GM12872 (cell line): ENCODE results near the gene KCNH6.

Experiments
- TF ChIP-seq, protein P1 (sequence below): IDR thresholded peaks from 3 replicates; pipeline ENCODE4 v1.5.1; 2011; ENCODE audit warnings: low read depth, mild to moderate bottlenecking, low read length, moderate library complexity; ENCODE audit not compliant: insufficient read depth

Gene KCNH6

DNA sequence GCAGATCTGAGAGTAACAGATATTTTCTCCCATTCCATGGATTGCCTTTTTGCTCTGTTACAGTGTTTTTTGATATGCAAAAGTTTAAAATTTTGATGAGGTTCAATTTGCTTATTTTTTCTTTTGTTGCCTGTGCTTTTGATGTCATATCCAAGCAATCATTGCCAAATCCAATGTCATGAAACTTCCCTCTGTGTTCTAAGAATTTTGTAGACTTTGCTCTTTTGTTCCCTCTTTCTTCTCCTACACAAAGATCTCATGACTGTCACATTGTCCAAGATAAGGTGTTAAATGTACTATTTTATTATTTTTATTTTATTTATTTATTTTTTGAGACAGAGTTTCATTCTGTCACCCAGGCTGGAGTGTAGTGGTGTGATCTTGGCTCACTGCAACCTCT lies 18.9 kb upstream of the KCNH6 start:
- TF ChIP-seq, protein P1, sequence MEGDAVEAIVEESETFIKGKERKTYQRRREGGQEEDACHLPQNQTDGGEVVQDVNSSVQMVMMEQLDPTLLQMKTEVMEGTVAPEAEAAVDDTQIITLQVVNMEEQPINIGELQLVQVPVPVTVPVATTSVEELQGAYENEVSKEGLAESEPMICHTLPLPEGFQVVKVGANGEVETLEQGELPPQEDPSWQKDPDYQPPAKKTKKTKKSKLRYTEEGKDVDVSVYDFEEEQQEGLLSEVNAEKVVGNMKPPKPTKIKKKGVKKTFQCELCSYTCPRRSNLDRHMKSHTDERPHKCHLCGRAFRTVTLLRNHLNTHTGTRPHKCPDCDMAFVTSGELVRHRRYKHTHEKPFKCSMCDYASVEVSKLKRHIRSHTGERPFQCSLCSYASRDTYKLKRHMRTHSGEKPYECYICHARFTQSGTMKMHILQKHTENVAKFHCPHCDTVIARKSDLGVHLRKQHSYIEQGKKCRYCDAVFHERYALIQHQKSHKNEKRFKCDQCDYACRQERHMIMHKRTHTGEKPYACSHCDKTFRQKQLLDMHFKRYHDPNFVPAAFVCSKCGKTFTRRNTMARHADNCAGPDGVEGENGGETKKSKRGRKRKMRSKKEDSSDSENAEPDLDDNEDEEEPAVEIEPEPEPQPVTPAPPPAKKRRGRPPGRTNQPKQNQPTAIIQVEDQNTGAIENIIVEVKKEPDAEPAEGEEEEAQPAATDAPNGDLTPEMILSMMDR, result no peak

DNA sequence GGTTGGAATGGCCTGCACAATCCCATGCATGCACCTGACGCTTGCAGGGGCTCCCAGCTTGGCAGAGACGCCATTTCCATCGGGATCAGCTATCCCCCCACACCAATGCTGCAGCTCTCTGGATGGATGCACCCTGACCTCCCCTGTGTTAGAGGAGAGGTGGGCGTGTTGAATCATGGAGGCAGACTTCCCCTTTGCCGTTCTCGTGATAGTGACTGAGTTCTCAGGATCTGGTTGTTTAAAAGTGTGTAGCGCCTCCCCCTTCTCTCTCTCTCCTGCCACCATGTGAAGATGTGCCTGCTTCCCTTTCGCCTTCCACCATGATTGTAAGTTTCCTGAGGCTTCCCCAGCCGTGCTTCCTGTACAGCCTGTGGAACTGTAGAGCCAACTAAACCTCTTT lies 17.8 kb upstream of the KCNH6 start:
- TF ChIP-seq, protein P1, result no peak

DNA sequence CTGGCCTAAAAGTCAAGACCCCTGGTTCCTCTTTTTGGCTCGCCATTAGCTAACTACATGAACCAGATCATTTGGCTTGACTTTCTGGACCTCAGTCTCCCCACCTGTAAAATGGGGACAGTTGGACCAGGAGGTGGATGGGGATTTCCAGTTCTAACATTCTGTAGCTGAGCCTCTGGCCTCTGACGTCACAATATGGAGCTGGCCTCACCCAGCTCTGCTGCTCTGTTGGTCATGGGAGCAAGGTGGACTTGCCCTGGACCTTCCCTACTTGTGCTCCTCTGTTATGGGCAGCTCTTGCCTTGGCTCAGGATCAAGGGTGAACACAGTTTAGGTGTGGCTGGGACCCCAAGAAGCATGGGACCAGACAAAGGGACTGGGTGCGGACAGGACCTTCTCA lies 16.5 kb upstream of the KCNH6 start:
- TF ChIP-seq, protein P1, result no peak

DNA sequence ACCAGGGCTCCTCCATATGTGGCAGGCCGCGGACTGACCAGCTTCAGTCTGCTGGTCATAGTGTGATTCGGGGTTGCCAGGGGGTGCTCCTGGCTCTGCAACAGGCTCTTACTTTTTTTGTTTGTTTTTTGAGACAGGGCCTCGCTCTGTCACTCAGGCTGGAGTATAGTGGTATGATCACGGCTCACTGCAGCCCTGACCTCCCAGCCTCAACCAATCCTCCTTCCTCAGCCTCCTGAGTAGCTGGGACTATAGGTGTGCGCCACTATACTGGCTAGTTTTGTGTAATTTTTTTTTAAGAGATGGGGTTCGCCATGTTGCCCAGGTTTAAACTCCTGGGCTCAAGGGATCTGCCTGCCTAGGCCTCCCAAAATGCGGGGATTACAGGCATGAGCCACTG lies 11.8 kb upstream of the KCNH6 start:
- TF ChIP-seq, protein P1, result no peak

DNA sequence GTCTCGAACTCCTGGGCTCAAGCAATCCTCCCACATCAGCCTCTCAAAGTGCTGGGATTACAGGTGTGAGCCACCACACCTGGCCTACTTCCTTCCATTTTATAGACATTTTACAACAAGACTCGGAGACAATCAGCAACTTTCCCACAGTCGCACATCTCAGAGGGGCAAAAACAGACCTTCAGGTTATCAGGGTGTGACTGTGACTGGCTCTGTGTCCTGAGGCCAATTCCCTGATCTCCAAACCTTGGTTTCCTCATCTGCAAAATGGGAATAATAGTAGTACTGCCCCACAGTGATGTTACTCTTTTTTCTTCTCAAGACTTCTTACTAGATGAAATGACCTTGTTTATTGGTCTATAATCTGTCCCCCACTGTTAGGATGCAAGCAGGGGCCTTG lies 10.8 kb upstream of the KCNH6 start:
- TF ChIP-seq, protein P1, result no peak

DNA sequence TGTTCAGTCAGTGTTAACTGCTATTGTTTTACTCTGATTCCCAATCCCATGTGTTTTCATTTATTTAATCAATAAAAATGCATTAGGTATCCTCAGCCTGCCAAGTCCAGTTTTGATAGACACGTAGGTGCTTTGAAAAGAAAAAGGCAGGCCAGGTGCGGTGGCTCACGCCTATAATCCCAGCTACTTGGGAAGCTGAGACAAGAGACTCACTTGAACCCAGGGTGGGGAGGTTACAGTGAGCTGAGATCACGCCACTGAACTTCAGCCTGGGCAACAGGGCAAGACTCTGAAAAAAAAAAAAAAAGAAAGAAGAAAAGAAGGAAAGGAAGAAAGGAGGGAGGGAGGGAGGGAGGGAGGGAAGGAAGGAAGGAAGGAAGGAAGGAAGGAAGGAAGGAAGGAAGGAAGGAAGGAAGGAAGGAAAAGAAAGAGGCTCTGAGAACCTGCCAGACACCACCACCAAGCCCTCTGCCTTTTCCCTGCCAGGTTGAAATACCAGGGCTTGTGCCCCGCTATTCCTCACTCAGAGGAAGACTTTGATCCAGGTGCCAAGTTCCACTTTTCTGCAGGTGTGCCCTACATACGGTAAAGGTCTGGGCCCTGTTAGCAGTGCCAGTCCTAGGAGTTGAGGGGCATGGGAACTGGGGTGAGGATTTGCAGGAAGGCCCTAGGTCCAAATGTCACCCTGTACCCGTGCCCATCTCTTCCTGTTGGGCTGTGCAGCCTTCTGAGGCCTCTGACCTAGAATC lies 10.1 kb upstream of the KCNH6 start:
- TF ChIP-seq, protein P1, result no peak

DNA sequence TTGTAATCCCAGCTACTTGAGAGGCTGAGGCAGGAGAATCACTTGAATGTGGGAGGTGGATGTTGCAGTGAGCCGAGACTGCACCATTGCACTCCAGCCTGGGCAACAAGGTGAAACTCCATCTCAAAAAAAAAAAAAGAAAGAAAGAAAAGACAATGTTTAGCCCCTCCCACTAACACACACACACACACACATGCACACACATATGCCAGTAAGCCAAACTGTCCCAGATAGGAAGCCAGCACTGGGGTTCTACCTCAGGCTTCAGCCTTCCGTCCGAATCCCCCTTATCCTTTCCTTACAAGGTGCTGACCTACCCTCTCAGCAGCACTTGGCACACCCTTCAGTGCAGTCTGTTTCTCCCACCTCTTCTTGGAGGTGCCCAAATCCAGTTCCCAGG lies 8.7 kb upstream of the KCNH6 start:
- TF ChIP-seq, protein P1, result no peak
